ENCODE results near the gene EHMT2. TPM values are rescaled to one million over a fixed set of nuclear protein-coding genes. Genes with fewer than 3 reads are reported as not detected.
"Not testable (repeated sequence)": the region's sequence is repeated elsewhere in the genome, so short reads cannot be mapped to it uniquely, and the experiment has no call there.

The EHMT2 gene
- total RNA-seq, 2 donors from 2014 or later, result 24.0 to 26.8 TPM

DNA sequence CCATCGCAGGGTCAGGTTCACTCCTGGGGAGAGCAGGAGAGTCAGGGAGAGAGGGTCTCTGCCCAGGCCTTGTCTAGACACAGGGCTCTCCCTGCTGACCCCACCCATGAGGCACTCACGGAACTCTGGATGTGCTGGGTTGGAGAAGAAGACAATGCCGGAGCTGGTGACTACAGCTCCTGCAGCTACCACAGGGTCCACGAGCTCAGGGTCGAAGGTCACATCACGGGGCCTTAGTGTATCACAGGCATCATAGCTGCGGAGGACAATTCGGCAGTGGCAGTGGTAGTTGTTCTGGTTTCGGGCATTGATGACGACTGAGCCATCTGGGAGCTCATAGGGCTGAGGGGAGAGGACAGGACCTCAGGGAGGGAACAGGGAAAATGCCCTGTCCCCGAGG is 37.6 kb downstream of the EHMT2 start:
- intact Hi-C loops (cut with DNase I), result no loop called here

DNA sequence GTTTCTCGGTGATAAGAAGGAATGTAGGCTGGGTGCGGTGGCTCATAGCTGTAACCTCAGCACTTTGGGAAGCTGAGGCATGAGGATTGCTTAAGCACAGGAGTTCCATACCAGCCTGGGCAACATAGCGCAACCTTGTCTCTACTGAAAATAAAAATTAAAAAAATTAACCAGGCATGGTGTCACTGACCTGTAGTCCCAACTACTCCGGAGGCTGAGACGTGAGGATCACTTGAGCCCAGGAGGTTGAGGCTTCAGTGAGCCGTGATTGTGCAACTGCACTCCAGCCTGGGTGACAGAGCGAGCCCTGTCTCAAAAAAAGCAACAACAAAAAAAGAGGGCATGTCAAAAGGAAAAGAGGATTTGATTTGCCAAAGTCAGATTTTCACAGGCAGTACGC is 38.8 kb downstream of the EHMT2 start:
- intact Hi-C loops (cut with DNase I), result no loop called here
- no peak for DNase-seq (ENCODE audit: low spot score)

More for the DNA sequence above, 37.6 kb downstream of the EHMT2 start:
- DNase-seq (ENCODE audit: low spot score), result no peak

DNA sequence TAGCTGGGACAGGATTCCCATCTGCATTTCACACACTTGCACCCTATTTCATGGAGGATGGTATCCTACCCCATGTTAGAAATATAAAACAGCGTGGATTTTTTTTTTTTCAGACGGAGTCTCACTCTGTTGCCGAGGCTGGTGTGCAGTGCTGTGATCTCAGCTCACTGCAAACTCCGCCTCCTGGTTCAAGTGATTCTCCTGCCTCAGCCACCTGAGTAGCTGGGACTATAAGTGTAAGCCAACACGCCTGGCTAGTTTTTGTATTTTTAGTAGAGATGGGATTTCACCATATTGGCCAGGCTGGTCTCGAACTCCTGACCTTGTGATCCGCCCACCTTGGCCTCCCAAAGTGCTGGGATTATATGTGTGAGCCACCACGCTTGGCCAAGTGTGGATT is 39.7 kb downstream of the EHMT2 start:
- DNase-seq (ENCODE audit: low spot score); intact Hi-C loops (cut with DNase I): not testable (repeated sequence)

GRCh38 chr6:31851980-31852718 is 45.3 kb downstream of the EHMT2 start:
- DNase-seq (ENCODE audit: low spot score); intact Hi-C loops (cut with DNase I): not testable (repeated sequence)

GRCh38 chr6:31851485-31851832 is 46.0 kb downstream of the EHMT2 start:
- DNase-seq (ENCODE audit: low spot score), result no peak
- intact Hi-C loops (cut with DNase I), result no loop called here

DNA sequence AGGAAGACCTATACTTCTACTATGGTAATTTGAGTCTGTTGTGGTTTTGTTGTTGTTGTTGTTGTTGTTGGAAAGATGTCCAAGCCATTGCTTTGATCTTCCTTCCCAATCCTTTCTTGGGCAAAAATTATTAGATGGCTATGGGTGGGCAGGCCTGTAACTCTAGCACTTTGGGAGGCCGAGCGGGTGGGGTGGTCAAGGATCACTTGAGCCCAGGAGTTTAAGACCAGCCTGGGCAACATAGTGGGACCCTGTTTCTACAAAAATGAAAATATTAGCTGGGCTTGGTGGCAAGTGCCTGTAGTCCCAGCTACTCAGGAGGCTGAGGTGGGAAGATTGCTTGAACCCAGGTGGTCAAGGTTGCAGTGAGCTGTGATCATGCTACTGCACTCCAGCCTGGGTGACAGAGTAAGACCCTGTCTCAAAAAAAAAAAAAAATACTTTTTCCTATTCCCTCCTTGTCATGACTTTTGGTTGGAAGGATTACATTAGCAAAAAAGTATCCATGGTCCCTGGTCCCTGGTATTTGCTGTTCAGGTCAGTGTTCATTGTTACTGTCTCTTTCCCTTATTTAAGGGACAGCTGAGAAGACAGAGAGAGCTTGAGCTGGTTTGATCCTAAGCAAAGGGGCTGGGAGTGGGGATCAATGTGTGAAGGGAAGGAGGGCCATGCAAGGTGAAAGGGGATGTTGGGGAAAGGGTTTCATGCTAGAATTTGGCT is 46.6 kb downstream of the EHMT2 start:
- intact Hi-C loops (cut with DNase I), result no loop called here
- DNase-seq (ENCODE audit: low spot score), result no peak

- intact Hi-C loops (cut with DNase I), result no loop called here
- no peak for DNase-seq (ENCODE audit: low spot score)
Measured at GRCh38 chr6:31847276-31847978, 50.1 kb downstream of the EHMT2 start.

DNA sequence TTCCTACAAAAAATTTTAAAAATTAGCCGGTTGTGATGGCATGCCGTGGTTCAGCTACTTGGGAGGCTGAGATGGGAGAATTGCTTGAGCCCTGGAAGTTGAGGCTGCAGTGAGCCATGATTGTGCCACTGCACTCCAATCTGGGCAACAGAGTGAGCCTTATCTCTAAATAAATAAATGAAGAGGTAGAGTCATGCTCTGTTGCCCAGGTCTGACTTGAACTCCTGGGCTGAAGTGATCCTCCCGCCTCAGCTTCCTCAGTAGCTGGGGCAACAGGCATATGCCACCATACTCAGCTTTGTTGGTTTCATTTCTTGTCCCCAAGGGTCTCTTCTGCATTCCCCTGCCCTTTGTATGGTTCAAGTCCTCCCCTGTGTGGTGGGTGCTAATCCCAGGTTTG is 53.0 kb downstream of the EHMT2 start:
- intact Hi-C loops (cut with DNase I), result no loop called here

GRCh38 chr6:31842053-31842452 is 55.4 kb downstream of the EHMT2 start:
- intact Hi-C loops (cut with DNase I), result no loop called here
- peak; percentile 31 for DNase-seq (ENCODE audit: low spot score)

More for the DNA sequence above, 53.0 kb downstream of the EHMT2 start:
- no peak for DNase-seq (ENCODE audit: low spot score)

DNA sequence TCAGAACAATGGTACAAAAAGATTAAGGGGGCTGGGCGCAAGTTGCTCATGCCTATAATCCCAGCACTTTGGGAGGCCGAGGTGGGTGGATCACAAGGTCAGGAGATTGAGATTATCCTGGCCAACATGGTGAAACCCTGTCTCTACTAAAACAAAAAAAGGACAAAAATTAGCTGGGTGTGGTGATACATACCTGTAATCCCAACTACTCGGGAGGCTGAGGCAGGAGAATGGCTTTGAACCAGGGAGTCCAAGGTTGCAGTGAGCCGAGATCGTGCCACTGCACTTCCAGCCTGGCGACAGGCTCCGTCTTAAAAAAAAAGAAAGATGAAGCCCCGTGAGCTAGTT is 57.7 kb downstream of the EHMT2 start:
- DNase-seq (ENCODE audit: low spot score), result peak; percentile 30
- intact Hi-C loops (cut with DNase I), result loop anchor here in 1 of 2 donors (10.0 kb wide), 1 partner anchor 155 kb away; the partner anchor contains the start of gene LY6G5C

DNA sequence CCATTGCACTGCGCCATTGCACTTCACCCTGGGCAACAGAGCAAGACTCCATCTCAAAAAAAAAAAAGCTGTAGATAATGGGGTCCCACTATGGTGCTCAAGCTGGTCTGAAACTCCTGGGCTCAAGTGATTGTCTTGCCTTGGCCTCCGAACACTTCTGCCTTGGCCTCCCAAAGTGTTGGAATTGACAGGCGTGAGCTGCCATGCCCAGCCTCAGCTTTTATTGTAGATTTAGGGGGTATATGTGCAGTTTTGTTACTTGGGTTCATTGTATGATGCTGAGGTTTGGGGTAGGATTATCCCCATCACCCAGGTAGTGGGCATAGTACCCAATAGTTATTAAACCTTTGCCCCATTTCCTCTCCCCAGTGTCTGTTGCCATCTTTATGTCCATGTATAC is 58.5 kb downstream of the EHMT2 start:
- intact Hi-C loops (cut with DNase I), result loop anchor here in 1 of 2 donors (10.0 kb wide), 1 partner anchor 154 kb away; the partner anchor contains the start of gene LY6G5C

GRCh38 chr6:31838114-31838553 is 59.4 kb downstream of the EHMT2 start:
- peak; percentile 38 for DNase-seq (ENCODE audit: low spot score)
- intact Hi-C loops (cut with DNase I), result loop anchor here in 1 of 2 donors (10.0 kb wide), 1 partner anchor 153 kb away; the partner anchor contains the start of gene LY6G5C

More for the DNA sequence above, 58.5 kb downstream of the EHMT2 start:
- peak; percentile 30 for DNase-seq (ENCODE audit: low spot score)

DNA sequence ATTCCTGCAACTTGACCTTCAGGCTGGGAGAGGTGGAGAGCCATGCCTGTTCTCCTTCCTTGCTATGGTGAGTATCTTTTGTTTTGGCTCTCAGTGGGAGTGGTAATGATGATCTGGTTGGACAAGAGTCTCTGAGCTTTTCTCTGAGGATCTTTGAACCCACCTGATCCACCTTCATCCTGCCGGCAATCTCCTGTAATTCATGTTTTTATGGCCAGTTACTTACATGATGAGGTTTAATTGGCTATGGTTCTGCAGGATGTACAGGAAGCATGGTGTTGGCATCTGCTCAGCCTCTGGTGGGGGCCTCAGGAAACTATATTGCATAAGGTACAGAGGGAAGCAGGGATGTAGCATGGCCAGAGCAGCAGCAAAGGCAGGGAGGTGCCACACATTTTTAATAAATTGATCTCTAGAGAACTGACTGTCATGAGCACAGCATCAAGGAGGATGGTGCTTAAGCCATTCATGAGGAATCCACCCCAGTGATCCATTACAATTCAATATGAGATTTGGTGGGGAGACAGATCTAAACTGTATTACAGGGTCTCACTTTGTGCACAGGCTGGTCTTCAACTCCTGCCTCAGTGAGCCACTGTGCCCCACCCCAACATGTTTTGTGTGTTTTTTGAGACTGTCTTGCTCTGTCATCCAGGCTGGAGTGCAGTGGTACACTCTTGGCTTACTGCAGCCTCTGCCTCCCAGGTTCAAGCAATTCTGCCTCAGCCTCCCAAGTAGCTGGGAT is 60.0 kb downstream of the EHMT2 start:
- intact Hi-C loops (cut with DNase I), result loop anchor here in 1 of 2 donors (10.0 kb wide), 1 partner anchor 153 kb away; the partner anchor contains the start of gene LY6G5C
- peak; percentile 20 for DNase-seq (ENCODE audit: low spot score)

DNA sequence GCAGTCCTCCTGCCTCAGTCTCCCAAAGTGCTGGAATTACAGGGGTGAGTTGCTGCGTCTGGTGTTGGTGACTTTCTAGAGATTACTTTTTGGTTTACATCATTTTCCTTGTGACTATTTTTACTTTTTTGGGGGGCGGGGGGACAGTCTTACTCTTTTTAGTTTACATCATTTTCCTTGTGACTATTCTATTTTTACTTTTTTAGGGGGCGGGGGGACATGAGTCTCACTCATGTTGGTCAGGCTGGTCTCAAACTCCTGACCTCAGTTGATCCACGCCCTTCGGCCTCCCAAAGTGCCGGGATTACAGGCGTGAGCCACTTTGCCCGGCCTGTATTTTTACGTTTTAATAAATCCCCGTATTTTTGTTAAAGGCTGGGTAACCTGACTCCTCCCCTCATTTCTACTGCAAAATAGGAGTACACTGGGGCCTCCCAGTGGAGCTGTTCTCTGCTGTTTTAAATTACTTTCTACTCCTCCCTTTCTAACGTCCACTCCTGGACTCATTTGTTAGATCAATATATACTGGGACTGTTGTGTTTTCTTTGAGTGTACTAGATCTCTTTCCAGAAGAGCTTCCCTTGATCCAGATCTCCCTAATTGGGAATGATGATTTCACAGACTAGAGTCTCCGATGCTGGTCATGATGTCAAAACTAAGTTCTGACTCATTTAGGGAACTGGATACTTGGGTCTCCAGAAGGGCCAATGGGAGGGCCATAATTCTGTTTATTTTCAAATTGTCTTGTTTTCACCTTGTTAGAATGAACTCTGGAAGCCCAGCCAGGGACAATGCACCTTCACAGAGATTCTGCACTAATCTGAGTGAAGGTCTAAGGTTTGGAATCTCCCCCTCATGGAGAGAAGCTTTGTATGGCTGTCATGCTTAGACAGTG is 60.8 kb downstream of the EHMT2 start:
- DNase-seq (ENCODE audit: low spot score), result peak; percentile 69
- intact Hi-C loops (cut with DNase I), result loop anchor here in 1 of 2 donors (10.0 kb wide), 1 partner anchor 152 kb away; the partner anchor contains the start of gene LY6G5C

- intact Hi-C loops (cut with DNase I), result loop anchor here in 1 of 2 donors (10.0 kb wide), 1 partner anchor 151 kb away; the partner anchor contains the start of gene LY6G5C
- peak; percentile 74 for DNase-seq (ENCODE audit: low spot score)
Measured at GRCh38 chr6:31836047-31836473, 61.4 kb downstream of the EHMT2 start.

GRCh38 chr6:31834367-31835250 is 62.9 kb downstream of the EHMT2 start:
- intact Hi-C loops (cut with DNase I), result loop anchor here (5.0 to 10.0 kb wide), 3 partner anchors 67 to 152 kb away; partner anchors contain the start of gene LY6G5C (in 2 of the 2)
- DNase-seq (ENCODE audit: low spot score), result peak; percentile 95

Data from posterior vena cava (tissue), 2 donors.